BJ (cell line): ENCODE data around the gene ZKSCAN4. TPM values are rescaled to one million over a fixed set of nuclear protein-coding genes. Genes with fewer than 3 reads are reported as not detected.

Source experiments
- CTCF ChIA-PET: fragments of 350-600 bp; formaldehyde crosslinking; extraction: SDS; loops from one replicate; lab custom pipeline; 2021; ENCODE audit warnings: antibody characterized with exemption, inconsistent platforms; lab: Yijun Ruan, JAX
- POLR2A ChIA-PET: fragments of 300-600 bp; sonication (Branson Sonifier 250); formaldehyde crosslinking; extraction: SDS; loops from one replicate; lab custom pipeline; 2021; ENCODE audit warnings: antibody characterized with exemption; lab: Charles Lee
- DNase-seq: peaks from one replicate; pipeline ENCODE4 v3.0.0-alpha.2; 2011; ENCODE audit warnings: low read depth
- H3K27me3 ChIP-seq: 2 replicates; pipeline ENCODE4 v1.6.0; 2011; ENCODE audit warnings: low read length; ENCODE audit not compliant: control insufficient read depth, insufficient read depth
- H3K36me3 ChIP-seq: 2 replicates; pipeline ENCODE4 v1.5.1; 2011; ENCODE audit warnings: low read length; ENCODE audit not compliant: control insufficient read depth, insufficient read depth
- H3K4me3 ChIP-seq: 2 replicates; pipeline ENCODE4 v1.5.1; 2011; ENCODE audit warnings: low read depth, mild to moderate bottlenecking, control low read depth, low read length
- polyA plus RNA-seq: library from polyadenylated mRNA; depleted of rRNA; stranded (reverse); fragments of >200 nt; gene quantifications from 2 replicates; pipeline ENCODE4 v1.2.3, GENCODE V29; 2011
- TF ChIP-seq, protein P1 (sequence below): IDR thresholded peaks from 2 replicates; pipeline ENCODE4 v1.5.1; 2011; ENCODE audit warnings: low read depth, mild to moderate bottlenecking, control low read depth, inconsistent platforms, low read length, moderate library complexity; ENCODE audit not compliant: insufficient read depth

ZKSCAN4 gene
- polyA plus RNA-seq, 1 experiment = 3.0 TPM

DNA sequence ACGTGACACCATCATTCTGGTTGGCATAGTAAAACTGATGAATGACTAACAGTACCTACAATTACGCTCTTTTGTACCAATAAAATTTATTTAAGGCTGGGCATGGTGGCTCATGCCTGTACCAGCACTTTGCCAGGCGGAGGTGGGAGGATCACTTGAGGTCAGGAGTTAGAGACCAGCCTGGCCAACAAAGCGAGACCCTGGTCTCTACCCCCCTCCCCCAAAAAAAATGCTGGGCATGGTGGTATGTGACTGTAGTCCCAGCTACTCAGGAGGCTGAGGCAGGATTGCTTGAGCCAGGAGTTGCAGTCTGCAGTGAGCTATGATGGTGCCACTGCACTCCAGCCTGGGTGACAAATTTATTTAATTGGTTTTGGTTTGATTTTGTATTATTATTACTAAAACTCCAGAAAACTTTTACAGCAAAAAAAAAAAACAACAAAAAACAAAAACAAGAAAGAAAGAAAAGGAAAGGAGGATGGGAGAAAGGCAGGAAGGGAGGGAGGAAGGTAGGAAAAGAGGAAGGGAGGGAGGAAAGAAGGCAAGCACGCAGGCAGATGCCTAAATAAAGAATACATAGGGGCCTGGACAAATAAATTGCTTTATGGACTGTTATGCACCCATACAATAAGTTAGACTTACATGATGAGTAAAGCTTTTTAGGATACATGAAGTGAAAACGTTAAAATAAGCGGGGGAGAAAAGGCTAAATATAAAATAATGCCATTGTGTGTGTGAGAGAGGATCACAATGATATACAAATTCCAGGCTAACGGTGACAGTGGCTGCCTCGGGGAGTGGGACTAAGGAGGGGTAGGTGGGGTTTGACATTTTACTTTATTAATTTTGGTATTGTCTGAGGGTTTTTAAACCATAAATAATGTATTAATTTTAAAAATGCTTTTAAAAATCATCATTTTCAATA lies 27.7 kb downstream of the ZKSCAN4 start:
- no peak for DNase-seq
- TF ChIP-seq, protein P1, sequence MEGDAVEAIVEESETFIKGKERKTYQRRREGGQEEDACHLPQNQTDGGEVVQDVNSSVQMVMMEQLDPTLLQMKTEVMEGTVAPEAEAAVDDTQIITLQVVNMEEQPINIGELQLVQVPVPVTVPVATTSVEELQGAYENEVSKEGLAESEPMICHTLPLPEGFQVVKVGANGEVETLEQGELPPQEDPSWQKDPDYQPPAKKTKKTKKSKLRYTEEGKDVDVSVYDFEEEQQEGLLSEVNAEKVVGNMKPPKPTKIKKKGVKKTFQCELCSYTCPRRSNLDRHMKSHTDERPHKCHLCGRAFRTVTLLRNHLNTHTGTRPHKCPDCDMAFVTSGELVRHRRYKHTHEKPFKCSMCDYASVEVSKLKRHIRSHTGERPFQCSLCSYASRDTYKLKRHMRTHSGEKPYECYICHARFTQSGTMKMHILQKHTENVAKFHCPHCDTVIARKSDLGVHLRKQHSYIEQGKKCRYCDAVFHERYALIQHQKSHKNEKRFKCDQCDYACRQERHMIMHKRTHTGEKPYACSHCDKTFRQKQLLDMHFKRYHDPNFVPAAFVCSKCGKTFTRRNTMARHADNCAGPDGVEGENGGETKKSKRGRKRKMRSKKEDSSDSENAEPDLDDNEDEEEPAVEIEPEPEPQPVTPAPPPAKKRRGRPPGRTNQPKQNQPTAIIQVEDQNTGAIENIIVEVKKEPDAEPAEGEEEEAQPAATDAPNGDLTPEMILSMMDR = no peak
- H3K36me3 ChIP-seq = peaks cover 2% of the 10 kb centered on the region
- POLR2A ChIA-PET = no interaction called here
- CTCF ChIA-PET = no interaction called here
- H3K4me3 ChIP-seq = peak overlapping the region; percentile 87
- H3K27me3 ChIP-seq = no peaks in the 10 kb centered on the region

DNA sequence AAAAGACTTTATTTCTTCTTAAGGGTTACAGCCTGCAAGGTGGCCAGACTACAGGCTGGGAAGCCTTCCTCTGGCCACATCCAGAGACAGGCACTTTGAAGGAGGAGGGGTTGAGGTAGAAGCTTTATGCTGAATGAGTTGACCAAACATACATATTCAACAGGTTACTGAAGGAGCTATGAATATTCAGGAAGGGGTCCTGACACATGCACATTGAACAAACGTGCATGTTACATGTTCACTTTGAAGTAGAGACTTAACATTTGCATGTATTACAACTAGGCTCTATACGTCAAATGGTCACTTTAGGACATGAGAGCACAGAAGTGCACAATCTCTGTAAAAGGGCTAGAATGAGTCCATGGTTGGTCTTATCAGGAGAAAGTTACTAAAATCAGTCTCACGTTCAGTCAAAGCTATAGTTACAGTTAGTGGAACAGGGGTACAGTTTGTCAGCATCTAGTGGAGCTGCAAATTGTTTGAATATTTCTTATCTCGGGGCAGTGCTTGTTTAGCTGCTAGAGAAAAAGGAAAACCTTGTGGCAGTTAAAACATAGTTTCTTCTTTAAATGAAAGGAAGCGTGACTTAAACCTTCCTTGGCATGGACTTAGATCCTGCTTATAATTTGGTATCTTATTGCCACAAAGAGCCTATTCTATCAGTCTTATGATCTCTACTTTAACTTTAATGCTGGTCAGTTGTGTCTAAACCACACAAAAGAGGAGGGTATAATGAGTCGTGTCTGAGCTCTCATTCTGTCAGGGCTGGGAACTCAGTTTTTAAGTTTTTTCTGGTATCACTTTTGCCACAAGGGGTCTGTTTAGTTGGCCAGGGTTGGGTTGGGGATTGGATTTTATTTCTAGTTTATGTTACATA lies 31.6 kb downstream of the ZKSCAN4 start:
- POLR2A ChIA-PET = no interaction called here
- TF ChIP-seq, protein P1 = no peak
- DNase-seq = no peak
- no peaks in the 10 kb centered on the region; the same call in 1 of the 2 replicates for H3K27me3 ChIP-seq
- H3K4me3 ChIP-seq = no peak overlapping the region
- H3K36me3 ChIP-seq = no peaks in the 10 kb centered on the region
- CTCF ChIA-PET = no interaction called here

DNA sequence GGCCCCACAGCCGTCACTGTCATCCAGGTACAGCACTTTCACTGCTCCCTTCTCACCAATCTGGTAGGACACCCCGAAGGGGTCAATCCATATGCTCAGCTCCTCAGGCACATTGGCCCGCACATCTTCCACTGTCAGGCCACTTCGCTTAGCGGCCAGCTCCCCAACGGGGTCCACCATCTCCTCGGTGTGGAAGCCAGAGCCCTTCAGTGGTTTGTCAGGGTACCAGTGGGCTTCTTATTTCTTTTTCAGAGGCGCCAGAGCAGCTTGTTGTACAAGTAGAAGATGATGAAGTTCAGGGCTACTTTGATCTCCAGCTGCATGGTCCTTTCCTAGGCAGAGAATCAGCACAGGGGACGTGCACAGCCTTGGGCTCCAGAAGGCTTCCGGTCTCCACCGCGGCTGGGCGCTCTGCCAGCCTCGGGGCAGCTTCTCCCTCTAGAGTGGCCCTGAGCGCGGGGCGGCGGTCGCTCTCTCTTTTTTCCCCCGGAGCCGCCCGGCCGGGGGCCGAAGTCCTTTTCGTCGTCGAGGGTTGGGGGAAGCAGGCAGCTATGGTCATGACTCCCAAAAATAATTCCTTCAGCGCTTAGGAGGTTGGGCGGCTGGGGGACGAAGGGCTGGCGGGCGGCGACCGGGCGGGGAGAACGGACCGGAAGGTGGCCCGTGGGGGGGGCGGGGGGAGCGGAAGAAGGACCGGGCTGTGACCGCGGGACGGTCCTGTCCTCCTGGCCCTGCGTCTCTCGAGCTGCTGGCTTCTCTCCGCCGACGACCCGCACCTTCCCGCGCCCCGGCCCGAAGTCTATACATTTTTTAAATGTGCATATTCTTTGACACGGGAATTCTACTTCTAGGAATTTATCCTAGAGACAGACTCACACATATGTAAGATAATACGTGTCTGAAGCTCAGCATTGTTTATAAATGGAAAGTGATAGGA lies 33.5 kb downstream of the ZKSCAN4 start:
- no peaks in the 10 kb centered on the region for H3K36me3 ChIP-seq
- CTCF ChIA-PET = interaction anchor here (0.8 to 1.9 kb wide), 2 partner anchors 59 to 137 kb away, joined by 3 to 7 read pairs; no protein-coding TSS in a partner anchor
- POLR2A ChIA-PET = interaction anchor here (0.7 kb wide), 1 partner anchor 77 kb away, joined by 3 read pairs; the partner anchor contains the start of gene ZKSCAN8
- TF ChIP-seq, protein P1 = no peak
- no peak for DNase-seq
- H3K27me3 ChIP-seq = no peaks in the 10 kb centered on the region; the same call in 1 of the 2 replicates
- H3K4me3 ChIP-seq = peak overlapping the region; percentile 56

DNA sequence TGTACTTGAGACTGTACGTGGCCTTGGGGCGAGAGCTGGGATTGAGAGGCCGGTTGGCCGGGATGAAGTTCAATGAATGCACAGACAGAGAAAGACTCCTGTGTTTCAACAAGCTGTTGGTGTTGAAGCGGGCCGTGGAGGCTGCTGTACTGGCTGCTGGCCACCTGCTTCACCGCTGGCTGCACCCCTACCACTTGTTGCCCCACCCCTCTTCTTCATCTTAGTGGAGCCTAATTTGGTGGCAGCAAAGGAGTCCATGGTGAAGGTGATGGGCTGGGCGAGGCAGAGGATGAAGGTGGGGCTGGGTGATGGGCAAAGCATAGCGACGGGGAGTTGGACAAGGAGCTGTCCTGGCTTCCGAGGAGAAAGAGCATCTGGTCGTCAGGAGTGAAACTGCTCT lies 34.2 kb downstream of the ZKSCAN4 start:
- Histone ChIP-seq H3K27me3 (no peaks in the 10 kb centered on the region; the same call in 1 of the 2 replicates), H3K4me3 (no peak overlapping the region), H3K36me3 (no peaks in the 10 kb centered on the region)
- DNase-seq = no peak
- ChIA-PET CTCF (interaction anchor here (1.9 kb wide), 1 partner anchor 138 kb away, joined by 7 read pairs; no protein-coding TSS in a partner anchor), POLR2A (interaction anchor here (0.7 kb wide), 1 partner anchor 76 kb away, joined by 3 read pairs; the partner anchor contains the start of gene ZKSCAN8)
- TF ChIP-seq, protein P1 = no peak
